Smooth muscle cell (in vitro differentiated cells): ENCODE data around the gene LCP1. TPM values are rescaled to one million over a fixed set of nuclear protein-coding genes. Genes with fewer than 3 reads are reported as not detected.

ENCODE experiments used
- DNase-seq: peaks from one replicate; lab custom pipeline; 2025; ENCODE audit not compliant: unreplicated experiment; lab: John Stamatoyannopoulos, UW
- H2AFZ ChIP-seq: fragments of 200-600 bp; sonication (generic); 2 replicates; pipeline ENCODE4 v1.6.0; 2016; ENCODE audit warnings: antibody characterized with exemption, low read depth, mild to moderate bottlenecking
- H3F3A ChIP-seq: fragments of 200-600 bp; sonication (generic); 2 replicates; pipeline ENCODE4 v1.6.0; 2017; ENCODE audit warnings: antibody characterized with exemption, low read depth
- H3K27ac ChIP-seq: fragments of 200-600 bp; sonication (generic); 2 replicates; pipeline ENCODE4 v1.5.1; 2016; ENCODE audit warnings: low read depth, mild to moderate bottlenecking
- H3K27me3 ChIP-seq: fragments of 200-600 bp; sonication (generic); 2 replicates; pipeline ENCODE4 v1.6.1; 2016; ENCODE audit warnings: low read depth, mild to moderate bottlenecking
- H3K36me3 ChIP-seq: fragments of 200-600 bp; sonication (generic); 2 replicates; pipeline ENCODE4 v1.5.1; 2016; ENCODE audit warnings: low read depth
- H3K4me1 ChIP-seq: fragments of 200-600 bp; sonication (generic); 2 replicates; pipeline ENCODE4 v1.5.1; 2016; ENCODE audit warnings: low read depth
- H3K4me2 ChIP-seq: fragments of 200-600 bp; sonication (generic); 2 replicates; pipeline ENCODE4 v1.6.0; 2016; ENCODE audit warnings: mild to moderate bottlenecking
- H3K4me3 ChIP-seq: fragments of 200-600 bp; sonication (generic); 2 replicates; pipeline ENCODE4 v1.5.1; 2016; ENCODE audit warnings: mild to moderate bottlenecking
- H3K79me2 ChIP-seq: fragments of 200-600 bp; sonication (generic); 2 replicates; pipeline ENCODE4 v1.6.0; 2016; ENCODE audit warnings: low read depth, mild to moderate bottlenecking
- H3K9ac ChIP-seq: fragments of 200-600 bp; sonication (generic); 2 replicates; pipeline ENCODE4 v1.6.0; 2016; ENCODE audit warnings: low read depth
- H3K9me3 ChIP-seq: fragments of 200-600 bp; sonication (generic); replicated peaks from 2 replicates; pipeline ENCODE4 v1.5.1; 2016; ENCODE audit warnings: low read depth
- H4K20me1 ChIP-seq: fragments of 200-600 bp; sonication (generic); 2 replicates; pipeline ENCODE4 v1.6.0; 2016; ENCODE audit warnings: low read depth
- CTCF ChIP-seq: fragments of 200-600 bp; sonication (generic); IDR thresholded peaks from 2 replicates; pipeline ENCODE4 v1.5.1; 2017; ENCODE audit warnings: borderline replicate concordance, mild to moderate bottlenecking, antibody characterized with exemption; ENCODE audit not compliant: insufficient read depth, poor library complexity, severe bottlenecking
- WGBS: methylation state at CpG from one replicate; pipeline ENCODE4 v1.1.7; 2016; ENCODE audit warnings: low lambda C conversion rate; 5-methylcytosine and 5-hydroxymethylcytosine counted together
- polyA plus RNA-seq: library from polyadenylated mRNA; unstranded; fragments of >200 nt; fragmentation: Nextera tagmentation; extraction: Ambion mirVana; gene quantifications from 2 replicates; pipeline ENCODE4 v1.2.1, GENCODE V29; 2016
- total RNA-seq: library from RNA; depleted of rRNA; stranded (reverse); fragments of >200 nt; gene quantifications from 2 replicates; pipeline ENCODE4 v1.2.3, GENCODE V29; 2014

Gene LCP1
- total and polyA plus RNA-seq, 2 experiments from 2014 or later: 7.6 to 38.7 TPM

DNA sequence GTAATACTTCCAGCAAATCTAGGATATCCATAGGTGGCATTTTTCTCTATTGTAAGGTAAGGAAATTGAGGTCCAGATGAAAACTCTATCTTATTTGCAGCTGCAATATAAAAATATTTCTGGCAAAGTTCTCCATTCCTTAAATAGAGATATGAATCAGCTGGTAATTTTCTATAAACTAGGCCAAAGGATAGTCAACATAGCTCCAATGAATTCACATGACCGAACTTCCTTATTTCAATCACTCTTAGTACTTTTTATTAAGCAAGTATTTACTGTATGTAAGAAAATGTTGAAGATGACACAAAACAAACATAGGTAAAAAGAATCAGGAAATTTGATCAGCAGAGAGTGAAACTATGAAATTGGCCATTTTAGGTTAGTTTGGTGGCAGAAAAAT is 13.0 kb upstream of the LCP1 start:
- Histone ChIP-seq H3K9ac (no peak overlapping the region), H3K4me2 (no peak overlapping the region), H2AFZ (no peak overlapping the region), H3K27ac (no peak overlapping the region), H3K79me2 (no peaks in the 10 kb centered on the region), H3K9me3 (no peaks in the 10 kb centered on the region), H4K20me1 (no peaks in the 10 kb centered on the region), H3K4me3 (no peak overlapping the region), H3K4me1 (no peaks in the 10 kb centered on the region), H3K36me3 (no peaks in the 10 kb centered on the region), H3F3A (no peaks in the 10 kb centered on the region), H3K27me3 (no peaks in the 10 kb centered on the region)
- DNase-seq: no peak
- TF ChIP-seq CTCF: no peak
- 91% methylated on average over 1 of the region's 1 CpG for WGBS

DNA sequence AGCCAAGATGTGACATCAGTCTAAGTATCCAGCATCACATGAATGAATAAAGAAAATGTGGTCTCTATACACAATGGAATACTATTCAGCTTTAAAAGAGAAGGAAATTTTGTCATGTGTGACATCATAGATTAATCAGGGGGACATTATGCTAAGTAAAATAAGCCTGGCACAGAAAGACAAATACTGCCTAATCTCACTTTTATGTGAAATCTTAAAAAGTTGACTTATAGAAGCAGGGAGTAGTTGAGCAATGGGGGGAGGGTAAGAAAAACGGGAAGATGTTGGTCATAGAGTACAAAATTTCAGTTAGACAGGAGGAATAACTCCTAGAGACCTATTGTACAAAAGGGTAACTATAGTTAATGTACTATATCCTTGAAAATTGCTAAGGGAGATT is 10.4 kb upstream of the LCP1 start:
- DNase-seq: no peak
- Histone ChIP-seq H3K27ac (no peak overlapping the region), H2AFZ (no peak overlapping the region), H3F3A (no peaks in the 10 kb centered on the region), H3K27me3 (no peaks in the 10 kb centered on the region), H3K36me3 (no peaks in the 10 kb centered on the region), H3K4me1 (no peaks in the 10 kb centered on the region), H3K79me2 (no peaks in the 10 kb centered on the region), H3K9me3 (no peaks in the 10 kb centered on the region), H3K4me3 (no peak overlapping the region), H3K4me2 (no peak overlapping the region), H4K20me1 (no peaks in the 10 kb centered on the region), H3K9ac (no peak overlapping the region)
- whole genome bisulfite sequencing: 0% methylated on average over 1 of the region's 1 CpG
- TF ChIP-seq CTCF: no peak

DNA sequence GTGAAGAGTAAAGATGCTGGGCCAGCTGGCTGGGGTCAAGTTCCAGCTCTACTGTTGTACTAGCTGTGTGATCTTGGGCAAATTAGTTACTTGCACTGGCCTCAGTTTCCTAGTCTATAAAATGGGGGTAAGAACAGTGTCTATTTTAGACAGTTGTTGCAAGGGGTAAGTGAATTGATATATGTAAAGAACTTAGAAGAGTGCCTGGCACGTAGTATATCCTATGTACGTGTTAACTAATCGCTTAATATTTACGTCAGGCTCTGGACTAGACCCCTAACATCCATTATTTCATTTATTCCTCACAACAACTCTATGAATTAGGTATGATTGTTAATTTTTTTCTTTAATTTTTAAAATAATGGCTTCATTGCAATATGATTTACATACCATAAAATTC is 3.7 kb upstream of the LCP1 start:
- Histone ChIP-seq H3K4me1 (no peaks in the 10 kb centered on the region), H4K20me1 (no peaks in the 10 kb centered on the region), H3K36me3 (no peaks in the 10 kb centered on the region), H2AFZ (no peak overlapping the region), H3K4me2 (no peak overlapping the region), H3K9ac (no peak overlapping the region), H3K4me3 (no peak overlapping the region), H3K27ac (no peak overlapping the region), H3K79me2 (no peaks in the 10 kb centered on the region), H3K27me3 (no peaks in the 10 kb centered on the region), H3F3A (no peaks in the 10 kb centered on the region), H3K9me3 (no peaks in the 10 kb centered on the region)
- TF ChIP-seq CTCF: no peak
- DNase-seq: no peak
- WGBS: 70% methylated on average over 4 of the region's 4 CpGs

DNA sequence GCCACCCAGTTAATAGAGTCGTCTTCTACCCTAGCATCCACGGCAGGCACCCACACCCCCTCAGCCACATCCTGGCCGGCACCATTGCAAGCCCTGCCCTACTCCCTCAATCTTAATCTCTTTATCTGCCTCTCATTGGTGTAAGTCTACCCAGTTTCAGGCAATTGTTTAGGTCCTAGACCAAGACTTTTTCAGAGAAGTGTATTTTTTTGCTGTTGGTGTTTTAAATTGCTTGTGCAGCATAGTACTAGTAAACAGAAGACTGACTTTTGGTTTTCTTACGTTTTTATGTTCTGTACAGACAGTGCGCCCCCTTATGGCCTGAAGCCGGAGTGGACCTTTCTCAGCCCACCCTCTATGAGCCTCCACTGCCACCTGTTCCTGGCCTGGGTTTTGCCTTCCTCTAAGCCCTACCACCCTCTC is 2.3 kb upstream of the LCP1 start:
- Histone ChIP-seq H3K9ac (no peak overlapping the region), H3K27me3 (no peaks in the 10 kb centered on the region), H2AFZ (no peak overlapping the region), H4K20me1 (no peaks in the 10 kb centered on the region), H3K36me3 (no peaks in the 10 kb centered on the region), H3K27ac (no peak overlapping the region), H3F3A (no peaks in the 10 kb centered on the region), H3K79me2 (no peaks in the 10 kb centered on the region), H3K4me1 (no peaks in the 10 kb centered on the region), H3K4me2 (no peak overlapping the region), H3K4me3 (no peak overlapping the region), H3K9me3 (no peaks in the 10 kb centered on the region)
- 38% methylated on average over 6 of the region's 6 CpGs for WGBS
- peak; percentile 25 for TF ChIP-seq CTCF
- no peak for DNase-seq
